Neural crest cell (in vitro differentiated cells): ENCODE data around the gene TRPM2. TPM values are rescaled to one million over a fixed set of nuclear protein-coding genes. Genes with fewer than 3 reads are reported as not detected.

Experiments
- DNase-seq: peaks from one replicate; pipeline ENCODE4 v3.0.0; 2021; ENCODE audit warnings: low read depth, mixed read lengths, low spot score
- H3K27ac Mint-ChIP-seq: one replicate; pipeline ENCODE4 v1.8.0; 2021; ENCODE audit warnings: mild to moderate bottlenecking, mixed read lengths; ENCODE audit not compliant: unreplicated experiment
- H3K27me3 Mint-ChIP-seq: 2 replicates; pipeline ENCODE4 v1.8.0; 2021; ENCODE audit warnings: low read depth, mild to moderate bottlenecking, mixed read lengths
- H3K36me3 Mint-ChIP-seq: 2 replicates; pipeline ENCODE4 v1.8.0; 2021; ENCODE audit warnings: low read depth, mild to moderate bottlenecking, mixed read lengths
- H3K4me1 Mint-ChIP-seq: 2 replicates; pipeline ENCODE4 v1.8.0; 2021; ENCODE audit warnings: mixed read lengths
- H3K4me3 Mint-ChIP-seq: one replicate; pipeline ENCODE4 v1.8.0; 2021; ENCODE audit warnings: mild to moderate bottlenecking, mixed read lengths
- H3K9me3 Mint-ChIP-seq: 2 replicates; pipeline ENCODE4 v1.8.0; 2021; ENCODE audit warnings: mixed read lengths
- CTCF ChIP-seq: fragments of 200-600 bp; sonication (generic); conservative IDR thresholded peaks from 2 replicates; pipeline ENCODE4 v1.5.0; 2021; ENCODE audit warnings: antibody characterized with exemption, mild to moderate bottlenecking
- total RNA-seq: library from RNA; stranded (reverse); gene quantifications from 2 replicates; pipeline ENCODE4 v1.2.1, GENCODE V29; 2021

TRPM2 gene
- total RNA-seq, 1 donor from 2014 or later: not detected

- no peaks in the 10 kb centered on the region for H3K4me1 Mint-ChIP-seq
- DNase-seq: no peak
- TF ChIP-seq CTCF: no peak
Observed at GRCh38 chr21:44318489-44319285, 34.7 kb upstream of the TRPM2 start.

GRCh38 chr21:44319407-44320065 is 33.9 kb upstream of the TRPM2 start:
- Mint-ChIP-seq H3K36me3 (no peaks in the 10 kb centered on the region), H3K27me3 (no peaks in the 10 kb centered on the region), H3K4me1 (no peaks in the 10 kb centered on the region), H3K4me3 (no peak overlapping the region), H3K27ac (no peak overlapping the region), H3K9me3 (no peaks in the 10 kb centered on the region)
- no peak for TF ChIP-seq CTCF
- no peak for DNase-seq

More at GRCh38 chr21:44318489-44319285, 34.7 kb upstream of the TRPM2 start:
- no peak overlapping the region for H3K4me3 Mint-ChIP-seq
- H3K9me3 Mint-ChIP-seq: no peaks in the 10 kb centered on the region
- no peaks in the 10 kb centered on the region for H3K36me3 Mint-ChIP-seq
- no peak overlapping the region for H3K27ac Mint-ChIP-seq
- no peaks in the 10 kb centered on the region for H3K27me3 Mint-ChIP-seq

GRCh38 chr21:44320847-44321246 is 32.6 kb upstream of the TRPM2 start:
- H3K27me3 Mint-ChIP-seq: no peaks in the 10 kb centered on the region
- no peak overlapping the region for H3K27ac Mint-ChIP-seq
- no peaks in the 10 kb centered on the region for H3K4me1 Mint-ChIP-seq
- no peak for TF ChIP-seq CTCF
- H3K4me3 Mint-ChIP-seq: no peak overlapping the region
- no peak for DNase-seq
- H3K9me3 Mint-ChIP-seq: no peaks in the 10 kb centered on the region
- no peaks in the 10 kb centered on the region for H3K36me3 Mint-ChIP-seq

GRCh38 chr21:44321846-44322450 is 31.5 kb upstream of the TRPM2 start:
- Mint-ChIP-seq H3K36me3 (no peaks in the 10 kb centered on the region), H3K4me3 (no peak overlapping the region), H3K27me3 (no peaks in the 10 kb centered on the region), H3K4me1 (no peaks in the 10 kb centered on the region), H3K9me3 (no peaks in the 10 kb centered on the region), H3K27ac (no peak overlapping the region)
- DNase-seq: no peak
- TF ChIP-seq CTCF: no peak

- no peak overlapping the region for H3K4me3 Mint-ChIP-seq
- H3K27ac Mint-ChIP-seq: no peak overlapping the region
- TF ChIP-seq CTCF: no peak
- DNase-seq: no peak
- no peaks in the 10 kb centered on the region for H3K27me3 Mint-ChIP-seq
- no peaks in the 10 kb centered on the region for H3K36me3 Mint-ChIP-seq
- H3K4me1 Mint-ChIP-seq: no peaks in the 10 kb centered on the region
- no peaks in the 10 kb centered on the region for H3K9me3 Mint-ChIP-seq
Observed at GRCh38 chr21:44322621-44323325, 30.6 kb upstream of the TRPM2 start.
